Esophagus squamous epithelium (tissue), 4 donors: ENCODE data around the gene GPR156.

Experiments used
- CTCF ChIP-seq, 6 experiments: fragments of 450-650 bp in 4 of 6; fragments of 200-600 bp in 2 of 6; sonication (generic) in 2 of 6; IDR thresholded peaks; one replicate each; pipeline ENCODE4 v1.5.1; 2016 to 2019; ENCODE audit warnings: antibody characterized with exemption in 6 of 6, mild to moderate bottlenecking in 4 of 6, moderate library complexity in 4 of 6
- POLR2A ChIP-seq, 4 donors: fragments of 450-650 bp; IDR thresholded peaks; one replicate each; pipeline ENCODE4 v1.6.1; 2017; ENCODE audit warnings: antibody characterized with exemption in 4 of 4, mild to moderate bottlenecking in 4 of 4, moderate library complexity in 3 of 4

GRCh38 chr3:120272286-120272685, 12.7 kb downstream of the GPR156 start:
- TF ChIP-seq CTCF (IDR thresholded peaks at IDR 0.05) (no peak), POLR2A (IDR thresholded peaks at IDR 0.05) (no peak)
